ENCODE results near the gene KLHL28. TPM values are rescaled to one million over a fixed set of nuclear protein-coding genes. Genes with fewer than 3 reads are reported as not detected.

The KLHL28 gene
- total and polyA plus RNA-seq, 2 experiments from 2014 or later: 5.3 to 16.2 TPM

DNA sequence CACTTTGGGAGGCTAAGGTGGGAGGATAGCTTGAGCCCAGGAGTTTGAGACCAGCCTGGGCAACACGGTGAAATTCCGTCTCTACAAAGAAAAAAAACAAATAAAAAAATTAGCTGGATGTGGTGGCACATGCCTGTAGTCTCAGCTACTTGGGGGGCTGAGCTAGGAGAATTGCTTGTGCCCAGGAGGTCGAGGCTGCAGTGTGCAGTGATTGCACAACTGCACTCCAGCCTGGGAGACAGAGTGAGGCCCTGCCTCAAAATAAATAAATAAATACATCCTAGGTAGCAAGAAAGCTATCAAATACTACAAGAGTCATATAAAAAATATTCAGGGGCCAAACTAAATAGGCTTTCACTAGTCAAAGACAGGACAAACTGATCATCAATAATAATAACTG, 6.2 kb downstream of the KLHL28 start:
- no peaks in the 10 kb centered on the region for H3K9me3 ChIP-seq (ENCODE audit: low read depth)
- H3K27ac ChIP-seq: no peak overlapping the region
- peaks cover 25% of the 10 kb centered on the region for H3K4me1 ChIP-seq (ENCODE audit: insufficient read depth)
- TF ChIP-seq, protein P1, sequence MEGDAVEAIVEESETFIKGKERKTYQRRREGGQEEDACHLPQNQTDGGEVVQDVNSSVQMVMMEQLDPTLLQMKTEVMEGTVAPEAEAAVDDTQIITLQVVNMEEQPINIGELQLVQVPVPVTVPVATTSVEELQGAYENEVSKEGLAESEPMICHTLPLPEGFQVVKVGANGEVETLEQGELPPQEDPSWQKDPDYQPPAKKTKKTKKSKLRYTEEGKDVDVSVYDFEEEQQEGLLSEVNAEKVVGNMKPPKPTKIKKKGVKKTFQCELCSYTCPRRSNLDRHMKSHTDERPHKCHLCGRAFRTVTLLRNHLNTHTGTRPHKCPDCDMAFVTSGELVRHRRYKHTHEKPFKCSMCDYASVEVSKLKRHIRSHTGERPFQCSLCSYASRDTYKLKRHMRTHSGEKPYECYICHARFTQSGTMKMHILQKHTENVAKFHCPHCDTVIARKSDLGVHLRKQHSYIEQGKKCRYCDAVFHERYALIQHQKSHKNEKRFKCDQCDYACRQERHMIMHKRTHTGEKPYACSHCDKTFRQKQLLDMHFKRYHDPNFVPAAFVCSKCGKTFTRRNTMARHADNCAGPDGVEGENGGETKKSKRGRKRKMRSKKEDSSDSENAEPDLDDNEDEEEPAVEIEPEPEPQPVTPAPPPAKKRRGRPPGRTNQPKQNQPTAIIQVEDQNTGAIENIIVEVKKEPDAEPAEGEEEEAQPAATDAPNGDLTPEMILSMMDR (IDR thresholded peaks at IDR 0.05; ENCODE audit: poor library complexity): no peak
- TF ChIP-seq EZH2 (IDR thresholded peaks at IDR 0.05; ENCODE audit: borderline replicate concordance): no peak
- TF ChIP-seq EZH2phosphoT487 (IDR thresholded peaks at IDR 0.05; ENCODE audit: low read depth, severe bottlenecking, unreplicated experiment): no peak
- peaks cover 91% of the 10 kb centered on the region for H3K79me2 ChIP-seq
- DNase-seq (ENCODE audit: low spot score): no peak
- no peaks in the 10 kb centered on the region for H3K36me3 ChIP-seq (replicated peaks; ENCODE audit: insufficient read depth, low read depth)
- H2AFZ ChIP-seq: no peak overlapping the region
- no peak overlapping the region for H3K4me3 ChIP-seq
- no peaks in the 10 kb centered on the region for H3K9me2 ChIP-seq (replicated peaks; ENCODE audit: insufficient read depth)
- 80% methylated on average over 3 of the region's 3 CpGs for WGBS (ENCODE audit: low lambda C conversion rate, missing lambda C conversion rate)
- no peak overlapping the region for H3K4me2 ChIP-seq
- no peaks in the 10 kb centered on the region for H3K27me3 ChIP-seq
- peaks cover 9% of the 10 kb centered on the region for H4K20me1 ChIP-seq (ENCODE audit: insufficient read depth, poor library complexity, severe bottlenecking)

DNA sequence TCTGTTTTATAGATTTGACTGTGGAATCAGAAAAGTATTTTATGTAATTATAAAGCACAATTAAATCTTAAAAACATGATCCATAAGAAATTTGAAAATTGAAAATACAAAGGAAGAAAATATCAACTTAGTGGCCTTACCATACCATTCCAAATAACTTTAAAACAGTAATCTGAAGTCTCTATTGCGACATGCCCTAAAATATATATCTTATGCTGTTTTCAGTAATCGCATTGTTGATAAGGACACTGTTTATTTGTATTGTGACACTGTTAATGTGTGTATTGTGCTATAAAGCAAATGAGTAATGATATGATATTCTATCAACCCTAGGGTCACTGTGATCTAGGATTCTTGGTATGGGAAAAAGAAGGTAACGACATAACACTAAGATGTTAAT, 7.0 kb downstream of the KLHL28 start:
- H3K9me3 ChIP-seq (ENCODE audit: low read depth): no peaks in the 10 kb centered on the region
- no peaks in the 10 kb centered on the region for H3K36me3 ChIP-seq (replicated peaks; ENCODE audit: insufficient read depth, low read depth)
- H4K20me1 ChIP-seq (ENCODE audit: insufficient read depth, poor library complexity, severe bottlenecking): peaks cover 7% of the 10 kb centered on the region
- H2AFZ ChIP-seq: no peak overlapping the region
- no peak overlapping the region for H3K27ac ChIP-seq
- H3K4me1 ChIP-seq (ENCODE audit: insufficient read depth): peaks cover 18% of the 10 kb centered on the region
- H3K9me2 ChIP-seq (replicated peaks; ENCODE audit: insufficient read depth): no peaks in the 10 kb centered on the region
- H3K4me3 ChIP-seq: no peak overlapping the region
- peaks cover 90% of the 10 kb centered on the region for H3K79me2 ChIP-seq
- DNase-seq (ENCODE audit: low spot score): no peak
- 98% methylated on average over 3 of the region's 3 CpGs for WGBS (ENCODE audit: low lambda C conversion rate, missing lambda C conversion rate)
- TF ChIP-seq EZH2 (IDR thresholded peaks at IDR 0.05; ENCODE audit: borderline replicate concordance) (no peak), EZH2phosphoT487 (IDR thresholded peaks at IDR 0.05; ENCODE audit: low read depth, severe bottlenecking, unreplicated experiment) (no peak)
- TF ChIP-seq, protein P1 (IDR thresholded peaks at IDR 0.05; ENCODE audit: poor library complexity): no peak
- no peak overlapping the region for H3K4me2 ChIP-seq
- H3K27me3 ChIP-seq: no peaks in the 10 kb centered on the region

DNA sequence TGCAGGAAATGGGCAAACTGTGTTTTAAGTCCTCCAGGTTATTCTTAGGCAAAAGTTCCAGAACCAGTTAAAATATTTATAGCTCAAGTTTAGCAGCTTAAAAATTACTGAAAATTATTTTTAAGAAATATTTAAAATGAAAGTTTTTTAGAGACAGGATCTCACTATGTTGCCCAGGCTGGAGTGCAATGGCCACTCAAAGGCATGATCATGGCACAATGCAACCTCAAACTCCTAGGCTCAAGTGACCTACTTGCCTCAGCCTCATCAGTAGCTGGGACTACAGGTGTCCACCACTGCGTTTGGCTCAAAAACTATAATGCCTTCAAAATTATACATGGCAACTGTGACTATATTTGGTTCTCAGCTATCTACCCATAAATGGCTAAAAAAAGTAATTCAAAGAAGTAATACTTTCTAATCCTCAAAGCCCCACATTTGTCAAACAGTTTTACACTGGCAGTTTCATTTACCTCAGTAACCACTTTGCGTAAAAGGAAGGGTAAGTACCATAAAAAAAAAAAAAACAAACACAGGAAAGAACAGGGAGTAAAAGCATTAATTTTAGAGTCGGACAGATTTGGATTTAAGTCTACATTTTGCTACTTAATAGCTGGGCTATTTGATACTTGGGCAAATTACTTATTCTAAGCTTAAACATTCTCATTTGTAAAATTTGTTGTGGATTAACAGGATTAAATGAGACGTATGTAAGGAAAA, 9.2 kb downstream of the KLHL28 start:
- H3K9me3 ChIP-seq (ENCODE audit: low read depth): no peaks in the 10 kb centered on the region
- H3K4me1 ChIP-seq (ENCODE audit: insufficient read depth): no peaks in the 10 kb centered on the region
- H3K9me2 ChIP-seq (replicated peaks; ENCODE audit: insufficient read depth): no peaks in the 10 kb centered on the region
- TF ChIP-seq, protein P1 (IDR thresholded peaks at IDR 0.05; ENCODE audit: poor library complexity): no peak
- no peak for TF ChIP-seq EZH2phosphoT487 (IDR thresholded peaks at IDR 0.05; ENCODE audit: low read depth, severe bottlenecking, unreplicated experiment)
- TF ChIP-seq EZH2 (IDR thresholded peaks at IDR 0.05; ENCODE audit: borderline replicate concordance): no peak
- no peak overlapping the region for H3K27ac ChIP-seq
- H4K20me1 ChIP-seq (ENCODE audit: insufficient read depth, poor library complexity, severe bottlenecking): no peaks in the 10 kb centered on the region
- H3K36me3 ChIP-seq (replicated peaks; ENCODE audit: insufficient read depth, low read depth): no peaks in the 10 kb centered on the region
- WGBS (ENCODE audit: low lambda C conversion rate, missing lambda C conversion rate): 87% methylated on average over 4 of the region's 4 CpGs
- no peak overlapping the region for H3K4me3 ChIP-seq
- H3K79me2 ChIP-seq: peaks cover 85% of the 10 kb centered on the region
- H3K27me3 ChIP-seq: no peaks in the 10 kb centered on the region
- H2AFZ ChIP-seq: no peak overlapping the region
- DNase-seq (ENCODE audit: low spot score): no peak
- no peak overlapping the region for H3K4me2 ChIP-seq

All from hepatocyte (in vitro differentiated cells).